Keratinocyte (primary cell): ENCODE measurements around the gene RNF144B. TPM values are rescaled to one million over a fixed set of nuclear protein-coding genes. Genes with fewer than 3 reads are reported as not detected.

ENCODE experiments used
- DNase-seq: peaks from one replicate; pipeline ENCODE4 v3.0.0-alpha.2; 2011; ENCODE audit warnings: low read depth, missing footprints, low spot score
- FAIRE-seq: peaks from 2 replicates; lab custom pipeline; 2011; peaks lifted over from hg19 to GRCh38; lab: Jason Lieb, UNC
- H2AFZ ChIP-seq: 2 replicates; pipeline ENCODE4 v1.6.0; 2012; ENCODE audit warnings: low read length, control low read depth, inconsistent platforms; ENCODE audit not compliant: control insufficient read depth
- H3K27ac ChIP-seq: 2 replicates; pipeline ENCODE4 v1.5.1; 2011; ENCODE audit warnings: low read length; ENCODE audit not compliant: control insufficient read depth, insufficient read depth
- H3K27me3 ChIP-seq: 3 replicates; pipeline ENCODE4 v1.6.0; 2011; ENCODE audit warnings: low read length; ENCODE audit not compliant: control insufficient read depth, insufficient read depth; ENCODE audit errors: extremely low read depth
- H3K36me3 ChIP-seq, 2 experiments: 2 replicates in 1 of 2; 3 replicates in 1 of 2; pipeline ENCODE4 v1.5.1; 2011; ENCODE audit warnings: low read length in 2 of 2, mild to moderate bottlenecking in 1 of 2; ENCODE audit not compliant: control insufficient read depth in 2 of 2, insufficient read depth in 2 of 2; ENCODE audit errors: extremely low read depth in 1 of 2
- H3K4me1 ChIP-seq: 3 replicates; pipeline ENCODE4 v1.5.1; 2011; ENCODE audit warnings: low read length; ENCODE audit not compliant: control insufficient read depth, insufficient read depth; ENCODE audit errors: extremely low read depth
- H3K4me2 ChIP-seq: 3 replicates; pipeline ENCODE4 v1.6.0; 2011; ENCODE audit warnings: low read depth, low read length; ENCODE audit not compliant: control insufficient read depth, insufficient read depth; ENCODE audit errors: extremely low read depth
- H3K4me3 ChIP-seq, 3 experiments: fragments of 200-600 bp in 1 of 3; sonication (generic) in 1 of 3; 2 replicates in 2 of 3; 3 replicates in 1 of 3; pipeline ENCODE4 v1.5.1; 2011 to 2016; ENCODE audit warnings: low read length in 3 of 3, mild to moderate bottlenecking in 3 of 3, control low read depth in 2 of 3, inconsistent platforms in 1 of 3, low read depth in 1 of 3, mixed read lengths in 1 of 3, mixed run types in 1 of 3, moderate library complexity in 1 of 3; ENCODE audit not compliant: control insufficient read depth in 2 of 3, insufficient read depth in 2 of 3; ENCODE audit errors: extremely low read depth in 1 of 3
- H3K79me2 ChIP-seq: 2 replicates; pipeline ENCODE4 v1.6.0; 2012; ENCODE audit warnings: low read length; ENCODE audit not compliant: control insufficient read depth, insufficient read depth
- H3K9ac ChIP-seq: 3 replicates; pipeline ENCODE4 v1.6.0; 2011; ENCODE audit warnings: low read length; ENCODE audit not compliant: control insufficient read depth, insufficient read depth; ENCODE audit errors: extremely low read depth
- H3K9me1 ChIP-seq: 3 replicates; pipeline ENCODE4 v1.6.0; 2011; ENCODE audit warnings: low read length; ENCODE audit not compliant: control insufficient read depth, insufficient read depth; ENCODE audit errors: extremely low read depth
- H3K9me3 ChIP-seq: 2 replicates; pipeline ENCODE4 v1.5.1; 2012; ENCODE audit warnings: low read depth, low read length; ENCODE audit not compliant: control insufficient read depth
- H4K20me1 ChIP-seq: 3 replicates; pipeline ENCODE4 v1.6.0; 2011; ENCODE audit warnings: low read length; ENCODE audit not compliant: control insufficient read depth, insufficient read depth; ENCODE audit errors: extremely low read depth
- EZH2 ChIP-seq: IDR thresholded peaks from one replicate; pipeline ENCODE4 v1.6.1; 2012; ENCODE audit warnings: inconsistent platforms, mild to moderate bottlenecking, low read length, moderate library complexity
- dilution Hi-C: fragments of 300-500 bp; cut with MboI; formaldehyde crosslinking; loops from one replicate; pipeline ENCODE4 v1.7.0; 2020; ENCODE audit warnings: low sequenced_read_pairs; ENCODE audit not compliant: extremely low pct_ligation_motif_present
- polyA plus RNA-seq, 5 experiments: library from polyadenylated mRNA; depleted of rRNA in 3 of 5; stranded (reverse) in 3 of 5; stranded (forward) in 1 of 5; unstranded in 1 of 5; fragments of >200 nt; gene quantifications; 1 replicate in 1 of 5; 2 replicates in 3 of 5; 3 replicates in 1 of 5; pipeline versions ENCODE4 v1.2.1 to v1.2.3, GENCODE V29; 2011 to 2012; ENCODE audit warnings: missing spikeins in 2 of 5, low read depth in 1 of 5, low replicate concordance in 1 of 5
- TF ChIP-seq, protein P1 (sequence below), 3 experiments: IDR thresholded peaks in 1 of 3; conservative IDR thresholded peaks in 1 of 3; optimal IDR thresholded peaks in 1 of 3; 2 replicates in 2 of 3; 3 replicates in 1 of 3; pipeline versions ENCODE3 to v1.5.1; 2011; ENCODE audit warnings: low read length in 3 of 3, mild to moderate bottlenecking in 3 of 3, moderate library complexity in 2 of 3, control low read depth in 1 of 3, inconsistent platforms in 1 of 3; ENCODE audit not compliant: insufficient read depth in 2 of 3; ENCODE audit errors: extremely low read depth in 1 of 3

Gene RNF144B
- polyA plus RNA-seq, 1 donor (not counting 4 experiments of a cell fraction or from before 2014, with no cell fraction given) = 9.0 TPM

DNA sequence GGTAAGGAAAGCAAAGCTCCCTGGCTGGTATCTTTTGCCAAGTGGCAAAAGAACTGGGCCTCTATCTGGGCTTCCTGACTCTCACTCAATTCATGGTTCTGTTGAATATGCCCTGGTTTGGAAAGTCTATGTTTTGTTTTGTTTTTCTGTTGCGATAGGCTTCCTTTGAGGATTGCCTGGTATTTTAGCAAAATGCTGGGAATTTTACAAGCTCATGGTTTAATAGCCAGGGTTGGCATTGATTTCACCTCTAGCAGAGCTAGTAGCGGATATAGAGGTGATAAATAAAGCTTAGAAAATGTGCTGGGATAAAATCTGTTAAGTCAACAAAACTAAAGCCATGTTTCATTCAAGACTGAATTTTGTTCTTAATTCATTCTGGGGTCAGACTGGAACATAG lies 109.9 kb downstream of the RNF144B start:
- no peaks in the 10 kb centered on the region for H3K79me2 ChIP-seq
- peaks cover 11% of the 10 kb centered on the region for H3K4me1 ChIP-seq
- H3K9me1 ChIP-seq = no peaks in the 10 kb centered on the region
- H3K9me3 ChIP-seq = no peaks in the 10 kb centered on the region
- H3K9ac ChIP-seq = no peak overlapping the region
- no peaks in the 10 kb centered on the region for H3K36me3 ChIP-seq
- dilution Hi-C loops = no loop called here
- no peak overlapping the region for H3K4me3 ChIP-seq
- H4K20me1 ChIP-seq = no peaks in the 10 kb centered on the region
- TF ChIP-seq, protein P1, sequence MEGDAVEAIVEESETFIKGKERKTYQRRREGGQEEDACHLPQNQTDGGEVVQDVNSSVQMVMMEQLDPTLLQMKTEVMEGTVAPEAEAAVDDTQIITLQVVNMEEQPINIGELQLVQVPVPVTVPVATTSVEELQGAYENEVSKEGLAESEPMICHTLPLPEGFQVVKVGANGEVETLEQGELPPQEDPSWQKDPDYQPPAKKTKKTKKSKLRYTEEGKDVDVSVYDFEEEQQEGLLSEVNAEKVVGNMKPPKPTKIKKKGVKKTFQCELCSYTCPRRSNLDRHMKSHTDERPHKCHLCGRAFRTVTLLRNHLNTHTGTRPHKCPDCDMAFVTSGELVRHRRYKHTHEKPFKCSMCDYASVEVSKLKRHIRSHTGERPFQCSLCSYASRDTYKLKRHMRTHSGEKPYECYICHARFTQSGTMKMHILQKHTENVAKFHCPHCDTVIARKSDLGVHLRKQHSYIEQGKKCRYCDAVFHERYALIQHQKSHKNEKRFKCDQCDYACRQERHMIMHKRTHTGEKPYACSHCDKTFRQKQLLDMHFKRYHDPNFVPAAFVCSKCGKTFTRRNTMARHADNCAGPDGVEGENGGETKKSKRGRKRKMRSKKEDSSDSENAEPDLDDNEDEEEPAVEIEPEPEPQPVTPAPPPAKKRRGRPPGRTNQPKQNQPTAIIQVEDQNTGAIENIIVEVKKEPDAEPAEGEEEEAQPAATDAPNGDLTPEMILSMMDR (optimal IDR thresholded peaks at IDR 0.05 in 1 of 3, IDR thresholded peaks at IDR 0.05 in 1 of 3, conservative IDR thresholded peaks at IDR 0.05 in 1 of 3; ENCODE audit: extremely low read depth in 1 of 3, insufficient read depth in 2 of 3, low read length in 3 of 3) = no peak
- no peak for TF ChIP-seq EZH2
- DNase-seq = no peak
- H3K27ac ChIP-seq = no peak overlapping the region
- H3K27me3 ChIP-seq = no peaks in the 10 kb centered on the region
- H2AFZ ChIP-seq = no peak overlapping the region
- H3K4me2 ChIP-seq = no peak overlapping the region
- FAIRE-seq = no peak

DNA sequence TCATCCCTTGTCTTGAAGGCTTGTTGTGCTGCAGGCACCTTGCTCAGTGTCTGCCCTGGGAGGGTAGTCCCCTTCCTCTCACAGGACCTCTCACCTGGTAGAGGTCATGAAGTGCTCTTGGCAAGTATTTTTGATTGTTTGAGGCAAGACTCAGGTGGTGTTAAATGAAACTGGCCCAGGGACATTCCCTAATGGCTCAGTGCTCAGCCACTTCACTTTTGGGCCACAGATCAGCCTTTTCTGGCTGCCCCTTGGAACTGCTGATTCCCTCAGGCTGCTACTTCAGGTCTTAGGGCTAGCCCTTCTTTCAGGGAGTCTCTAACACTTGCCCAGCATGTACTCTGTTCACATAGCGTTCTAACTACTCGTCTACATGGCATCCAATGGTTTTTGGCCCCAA lies 111.3 kb downstream of the RNF144B start:
- no peaks in the 10 kb centered on the region for H3K9me1 ChIP-seq
- H3K4me3 ChIP-seq = no peak overlapping the region
- no peaks in the 10 kb centered on the region for H3K79me2 ChIP-seq
- H3K4me1 ChIP-seq = peaks cover 13% of the 10 kb centered on the region
- H4K20me1 ChIP-seq = no peaks in the 10 kb centered on the region
- H3K36me3 ChIP-seq = no peaks in the 10 kb centered on the region
- no peaks in the 10 kb centered on the region for H3K9me3 ChIP-seq
- no peak for FAIRE-seq
- no peak overlapping the region for H3K9ac ChIP-seq
- H3K27ac ChIP-seq = no peak overlapping the region
- no peaks in the 10 kb centered on the region for H3K27me3 ChIP-seq
- no peak overlapping the region for H3K4me2 ChIP-seq
- H2AFZ ChIP-seq = no peak overlapping the region
- DNase-seq = no peak
- no peak for TF ChIP-seq EZH2
- TF ChIP-seq, protein P1 (optimal IDR thresholded peaks at IDR 0.05 in 1 of 3, IDR thresholded peaks at IDR 0.05 in 1 of 3, conservative IDR thresholded peaks at IDR 0.05 in 1 of 3; ENCODE audit: extremely low read depth in 1 of 3, insufficient read depth in 2 of 3, low read length in 3 of 3) = no peak
- dilution Hi-C loops = no loop called here
